B cell (primary cell): ENCODE measurements around the gene PSMG3. TPM values are rescaled to one million over a fixed set of nuclear protein-coding genes. Genes with fewer than 3 reads are reported as not detected.

ENCODE experiments used
- ATAC-seq: fragments of 200-7000 bp; cut with Tn5 transposase; one replicate; pipeline ENCODE4 v1.10.0; 2021; ENCODE audit warnings: low read depth, mild to moderate bottlenecking, moderate number of reproducible peaks, moderate library complexity
- CTCF ChIA-PET: fragments of 350-600 bp; sonication (Branson Sonifier 250); formaldehyde crosslinking; loops from one replicate; lab custom pipeline; 2021; ENCODE audit warnings: antibody characterized with exemption, inconsistent platforms; lab: Charles Lee
- POLR2A ChIA-PET: fragments of 350-600 bp; sonication (Branson Sonifier 250); formaldehyde crosslinking; loops from one replicate; lab custom pipeline; 2021; ENCODE audit warnings: antibody characterized with exemption; lab: Charles Lee
- DNase-seq: peaks from one replicate; pipeline ENCODE4 v3.0.0; 2013
- H2AFZ ChIP-seq: 2 replicates; pipeline ENCODE4 v1.6.1; 2012; ENCODE audit warnings: mild to moderate bottlenecking, low read depth, low read length; ENCODE audit not compliant: insufficient read depth, poor library complexity, severe bottlenecking
- H3K27ac ChIP-seq, 2 donors: 1 replicate in 1 of 2; 2 replicates in 1 of 2; pipeline ENCODE4 v1.5.1; 2012 to 2013; ENCODE audit warnings: low read length in 2 of 2, mild to moderate bottlenecking in 2 of 2, moderate library complexity in 1 of 2
- H3K27me3 ChIP-seq, 4 experiments: fragments of 200-600 bp in 1 of 4; sonication (generic) in 1 of 4; replicated peaks in 1 of 4; 1 replicate in 2 of 4; 2 replicates in 2 of 4; pipeline versions ENCODE4 v1.6.1 to v1.7.0; 2013 to 2016; ENCODE audit warnings: low read length in 3 of 4, mild to moderate bottlenecking in 2 of 4, mixed read lengths in 1 of 4, moderate library complexity in 1 of 4; ENCODE audit not compliant: insufficient read depth in 4 of 4, control insufficient read depth in 3 of 4; ENCODE audit errors: control extremely low read depth in 1 of 4
- H3K36me3 ChIP-seq, 2 experiments: replicated peaks in 1 of 2; 1 replicate in 1 of 2; 2 replicates in 1 of 2; pipeline versions ENCODE4 v1.6.1 to v1.7.1; 2013; ENCODE audit warnings: low read length in 1 of 2; ENCODE audit not compliant: insufficient read depth in 2 of 2, control insufficient read depth in 1 of 2; ENCODE audit errors: control extremely low read depth in 1 of 2, extremely low read depth in 1 of 2
- H3K4me1 ChIP-seq, 2 donors: fragments of 200-600 bp in 1 of 2; sonication (generic) in 1 of 2; 1 replicate in 1 of 2; 2 replicates in 1 of 2; pipeline versions ENCODE4 v1.5.1 to v1.6.1; 2013 to 2017; ENCODE audit warnings: low read length in 2 of 2; ENCODE audit not compliant: control insufficient read depth in 2 of 2, insufficient read depth in 2 of 2
- H3K4me2 ChIP-seq: replicated peaks from 2 replicates; pipeline ENCODE3; 2012; ENCODE audit warnings: mild to moderate bottlenecking, low read depth, low read length; ENCODE audit not compliant: poor library complexity, severe bottlenecking
- H3K4me3 ChIP-seq, 5 experiments: fragments of 200-600 bp in 1 of 5; sonication (generic) in 1 of 5; 1 replicate in 3 of 5; 2 replicates in 2 of 5; pipeline versions ENCODE4 v1.5.1 to v1.7.0; 2011 to 2016; ENCODE audit warnings: low read length in 4 of 5, mild to moderate bottlenecking in 4 of 5, low read depth in 2 of 5, control low read depth in 1 of 5, moderate library complexity in 1 of 5; ENCODE audit not compliant: insufficient read depth in 1 of 5; ENCODE audit errors: control extremely low read depth in 1 of 5, extremely low read depth in 1 of 5
- H3K79me2 ChIP-seq: fragments of 200-600 bp; sonication (generic); one replicate; pipeline ENCODE4 v1.6.0; 2016; ENCODE audit warnings: low read length; ENCODE audit not compliant: control insufficient read depth, insufficient read depth
- H3K9ac ChIP-seq: fragments of 200-600 bp; sonication (generic); 2 replicates; pipeline ENCODE4 v1.6.1; 2017; ENCODE audit warnings: mild to moderate bottlenecking, low read length, moderate library complexity
- H3K9me3 ChIP-seq, 3 donors: one replicate each; pipeline versions ENCODE4 v1.6.1 to v1.7.1; 2013; ENCODE audit warnings: low read length in 2 of 3; ENCODE audit not compliant: control insufficient read depth in 2 of 3, insufficient read depth in 1 of 3; ENCODE audit errors: control extremely low read depth in 1 of 3
- H4K20me1 ChIP-seq: 2 replicates; pipeline ENCODE4 v1.6.0; 2012; ENCODE audit warnings: mild to moderate bottlenecking, low read length; ENCODE audit not compliant: insufficient read depth, control insufficient read depth, poor library complexity, severe bottlenecking
- H3K27ac Mint-ChIP-seq: one replicate; pipeline ENCODE4 v1.8.0; 2021; ENCODE audit warnings: mixed read lengths
- H3K27me3 Mint-ChIP-seq: one replicate; pipeline ENCODE4 v1.8.0; 2021; ENCODE audit warnings: mixed read lengths
- H3K4me1 Mint-ChIP-seq: one replicate; pipeline ENCODE4 v1.8.0; 2021; ENCODE audit warnings: mixed read lengths
- H3K4me3 Mint-ChIP-seq: one replicate; pipeline ENCODE4 v1.8.0; 2021; ENCODE audit warnings: mixed read lengths
- H3K9me3 Mint-ChIP-seq: one replicate; pipeline ENCODE4 v1.8.0; 2022; ENCODE audit warnings: mixed read lengths; ENCODE audit not compliant: insufficient read depth
- EZH2 ChIP-seq: IDR thresholded peaks from 2 replicates; pipeline ENCODE4 v1.6.1; 2012; ENCODE audit warnings: borderline replicate concordance, low read depth, mild to moderate bottlenecking, moderate library complexity, low read length; ENCODE audit not compliant: insufficient read depth, poor library complexity, severe bottlenecking
- WGBS: methylation state at CpG from one replicate; pipeline ENCODE4 v1.1.5; 2013; ENCODE audit warnings: missing lambda C conversion rate; ENCODE audit not compliant: insufficient coverage; 5-methylcytosine and 5-hydroxymethylcytosine counted together
- intact Hi-C: fragments of 100-400 bp; cut with micrococcal nuclease; formaldehyde crosslinking; loops from one replicate; pipeline ENCODE4 v1.10.0; 2022
- polyA plus RNA-seq: library from polyadenylated mRNA; depleted of rRNA; stranded (reverse); fragments of >200 nt; gene quantifications from 2 replicates; pipeline ENCODE4 v1.2.3, GENCODE V29; 2012
- total RNA-seq, 2 donors: library from RNA; stranded (reverse); fragments of 120-200 nt in 1 of 2; gene quantifications; 1 replicate in 1 of 2; 2 replicates in 1 of 2; pipeline versions ENCODE4 v1.2.3 to v1.2.4, GENCODE V29; 2013 to 2022
- TF ChIP-seq, protein P1 (sequence below): fragments of 200-600 bp; IDR thresholded peaks from one replicate; pipeline ENCODE4 v1.8.0; 2022; ENCODE audit warnings: antibody characterized with exemption, mild to moderate bottlenecking

Gene PSMG3
- total and polyA plus RNA-seq, 2 donors (not counting 1 experiment from before 2014, with no cell fraction given) = 27.4 to 75.7 TPM

GRCh38 chr7:1533547-1534329, 36.1 kb downstream of the PSMG3 start:
- peak overlapping the region; percentile 97 for H3K4me2 ChIP-seq
- intact Hi-C loops = no loop called here
- H3K79me2 ChIP-seq = peaks cover 80% of the 10 kb centered on the region
- peaks cover 0 to 24% of the 10 kb centered on the region in 2 experiments for H3K36me3 ChIP-seq
- H3K9me3 Mint-ChIP-seq = no peaks in the 10 kb centered on the region
- H3K27me3 ChIP-seq = no peaks in the 10 kb centered on the region
- TF ChIP-seq EZH2 = no peak
- TF ChIP-seq, protein P1, sequence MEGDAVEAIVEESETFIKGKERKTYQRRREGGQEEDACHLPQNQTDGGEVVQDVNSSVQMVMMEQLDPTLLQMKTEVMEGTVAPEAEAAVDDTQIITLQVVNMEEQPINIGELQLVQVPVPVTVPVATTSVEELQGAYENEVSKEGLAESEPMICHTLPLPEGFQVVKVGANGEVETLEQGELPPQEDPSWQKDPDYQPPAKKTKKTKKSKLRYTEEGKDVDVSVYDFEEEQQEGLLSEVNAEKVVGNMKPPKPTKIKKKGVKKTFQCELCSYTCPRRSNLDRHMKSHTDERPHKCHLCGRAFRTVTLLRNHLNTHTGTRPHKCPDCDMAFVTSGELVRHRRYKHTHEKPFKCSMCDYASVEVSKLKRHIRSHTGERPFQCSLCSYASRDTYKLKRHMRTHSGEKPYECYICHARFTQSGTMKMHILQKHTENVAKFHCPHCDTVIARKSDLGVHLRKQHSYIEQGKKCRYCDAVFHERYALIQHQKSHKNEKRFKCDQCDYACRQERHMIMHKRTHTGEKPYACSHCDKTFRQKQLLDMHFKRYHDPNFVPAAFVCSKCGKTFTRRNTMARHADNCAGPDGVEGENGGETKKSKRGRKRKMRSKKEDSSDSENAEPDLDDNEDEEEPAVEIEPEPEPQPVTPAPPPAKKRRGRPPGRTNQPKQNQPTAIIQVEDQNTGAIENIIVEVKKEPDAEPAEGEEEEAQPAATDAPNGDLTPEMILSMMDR = no peak
- 61% methylated on average over 24 of the region's 24 CpGs for WGBS
- POLR2A ChIA-PET = interaction anchor here (1.2 kb wide), 1 partner anchor 21 kb away, joined by 3 read pairs; no protein-coding TSS in a partner anchor
- H3K4me1 Mint-ChIP-seq = peaks cover 30% of the 10 kb centered on the region
- H3K27ac Mint-ChIP-seq = peak overlapping the region; percentile 94
- peaks cover 76% of the 10 kb centered on the region for H4K20me1 ChIP-seq
- peak; percentile 24 for DNase-seq
- H3K9ac ChIP-seq = no peak overlapping the region
- no peak overlapping the region for H3K4me3 ChIP-seq
- H3K9me3 ChIP-seq = no peaks in the 10 kb centered on the region
- H3K27me3 Mint-ChIP-seq = no peaks in the 10 kb centered on the region
- CTCF ChIA-PET = interaction anchor here (0.7 to 2.0 kb wide), 2 partner anchors 15 to 27 kb away, joined by 3 to 10 read pairs; no protein-coding TSS in a partner anchor
- H3K27ac ChIP-seq = peak overlapping the region; percentile 78 to 84
- no peak for ATAC-seq
- peak overlapping the region; percentile 92 for H3K4me3 Mint-ChIP-seq
- peaks cover 24 to 38% of the 10 kb centered on the region in 2 donors for H3K4me1 ChIP-seq
- no peak overlapping the region for H2AFZ ChIP-seq

GRCh38 chr7:1533255-1533546, 36.6 kb downstream of the PSMG3 start:
- Mint-ChIP-seq H3K9me3 (no peaks in the 10 kb centered on the region), H3K27ac (peak overlapping the region; percentile 94), H3K4me3 (peak overlapping the region; percentile 92), H3K27me3 (no peaks in the 10 kb centered on the region), H3K4me1 (peaks cover 30% of the 10 kb centered on the region)
- H3K4me2 ChIP-seq = peak overlapping the region; percentile 97
- WGBS = 7% methylated on average over 6 of the region's 9 CpGs
- peak overlapping the region; percentile 56 to 73 (median 61) for H3K4me3 ChIP-seq
- TF ChIP-seq EZH2 = no peak
- TF ChIP-seq, protein P1 = no peak
- H3K36me3 ChIP-seq = peaks cover 0 to 24% of the 10 kb centered on the region in 2 experiments
- H3K79me2 ChIP-seq = peaks cover 80% of the 10 kb centered on the region
- no peak overlapping the region for H2AFZ ChIP-seq
- H3K27ac ChIP-seq = peak overlapping the region; percentile 78 to 84
- no peaks in the 10 kb centered on the region for H3K9me3 ChIP-seq
- peaks cover 71% of the 10 kb centered on the region for H4K20me1 ChIP-seq
- no peaks in the 10 kb centered on the region for H3K27me3 ChIP-seq
- ChIA-PET POLR2A (interaction anchor here (1.2 to 1.5 kb wide), 2 partner anchors 20 to 23 kb away, joined by 3 read pairs; partner anchors contain the start of gene TMEM184A), CTCF (interaction anchor here (0.7 to 2.0 kb wide), 3 partner anchors 15 to 26 kb away, joined by 3 to 10 read pairs (median 3); no protein-coding TSS in a partner anchor)
- DNase-seq (no peak), ATAC-seq (no peak)
- H3K9ac ChIP-seq = peak overlapping the region; percentile 72
- intact Hi-C loops = no loop called here
- H3K4me1 ChIP-seq = peaks cover 24 to 38% of the 10 kb centered on the region in 2 donors
